Measurements from ENCODE around the gene PAK6.

The PAK6 gene

DNA sequence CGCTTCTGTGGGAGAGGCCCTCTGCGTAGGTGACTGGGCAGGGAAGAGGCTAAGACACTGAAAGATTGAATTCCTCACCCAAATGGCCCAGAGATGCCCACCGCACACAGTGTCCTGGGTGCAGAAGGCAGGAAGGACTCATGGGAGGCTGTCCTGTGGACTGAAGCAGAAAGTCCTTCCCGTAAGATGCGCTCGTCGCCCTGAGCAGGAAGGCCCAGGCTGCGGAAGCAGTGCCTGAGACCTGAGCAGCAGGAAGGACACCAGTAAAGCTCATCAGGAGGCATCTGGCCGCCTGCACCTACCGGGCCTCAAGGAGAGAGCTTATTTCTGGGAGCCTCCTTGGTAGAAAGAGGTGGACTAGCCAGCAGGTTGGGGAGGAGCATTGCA lies 3.3 kb downstream of the PAK6 start:
- no peak for DNase-seq

- DNase-seq: no peak
Observed at GRCh38 chr15:40242601-40243000, 3.7 kb downstream of the PAK6 start.

DNA sequence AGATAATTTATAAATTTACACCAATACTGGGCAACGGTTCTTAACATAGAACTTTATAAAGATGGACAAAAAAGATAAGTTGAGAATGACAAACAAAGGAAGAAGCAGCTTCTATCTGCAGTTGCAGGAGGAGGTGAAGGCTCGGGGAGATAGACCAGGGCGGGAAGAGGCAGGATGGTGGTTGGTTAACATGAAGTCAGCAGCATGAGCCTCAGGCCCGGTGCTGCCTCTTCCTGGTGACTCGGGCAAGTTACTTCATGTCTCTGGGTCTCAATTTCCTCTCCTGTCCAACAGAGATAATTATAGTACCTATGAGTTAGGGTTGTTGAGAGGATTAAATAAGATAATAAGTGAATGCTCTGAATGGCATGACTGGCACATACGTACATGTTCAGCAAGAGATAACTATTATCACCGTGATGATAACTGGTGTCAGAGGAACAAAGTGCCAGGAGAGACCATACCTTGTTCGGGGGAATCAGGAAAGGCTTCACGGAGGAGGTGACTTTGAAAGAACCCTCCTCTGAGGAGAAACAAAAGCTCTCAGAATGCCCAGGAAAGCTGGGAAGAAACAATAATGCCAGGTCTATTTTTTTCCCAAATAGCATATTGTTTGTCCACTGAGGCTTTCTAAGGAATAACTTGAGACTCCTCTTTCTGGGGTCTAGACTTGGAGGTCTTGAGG lies 4.4 kb downstream of the PAK6 start:
- no peak for DNase-seq

DNA sequence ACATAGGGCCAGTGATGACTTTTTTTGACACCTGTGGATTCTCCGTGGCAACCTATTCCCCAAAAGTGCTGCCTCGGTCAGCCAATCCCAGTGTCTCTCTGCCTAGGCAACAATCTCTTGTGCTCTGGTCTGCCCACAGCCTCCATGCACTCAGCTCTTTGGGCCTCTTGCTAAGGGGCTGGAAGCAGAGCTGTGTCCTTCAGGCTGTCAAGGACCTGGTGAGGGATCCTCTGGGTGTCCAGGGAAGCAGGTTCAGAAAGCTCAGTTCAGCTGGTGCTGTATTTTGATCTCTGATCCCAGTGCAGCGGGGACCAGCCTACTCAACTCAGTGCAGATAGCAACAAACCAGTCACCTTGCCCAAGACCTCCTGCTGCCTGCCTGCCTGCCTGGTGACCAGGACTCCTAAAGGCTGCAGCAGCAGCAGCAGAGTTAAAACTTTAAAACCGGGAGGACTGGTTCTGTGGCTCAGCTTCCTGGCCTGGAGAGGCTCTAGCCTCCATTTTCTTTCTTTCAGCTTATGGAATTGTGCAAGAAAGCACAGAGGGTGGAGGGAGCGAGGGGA lies 6.2 kb downstream of the PAK6 start:
- no peak for DNase-seq

GRCh38 chr15:40245666-40246450 lies 7.0 kb downstream of the PAK6 start:
- DNase-seq: no peak

- no peak for DNase-seq
Observed at GRCh38 chr15:40246496-40247280, 7.8 kb downstream of the PAK6 start.

- no peak for DNase-seq
Observed at GRCh38 chr15:40247406-40247971, 8.6 kb downstream of the PAK6 start.

DNA sequence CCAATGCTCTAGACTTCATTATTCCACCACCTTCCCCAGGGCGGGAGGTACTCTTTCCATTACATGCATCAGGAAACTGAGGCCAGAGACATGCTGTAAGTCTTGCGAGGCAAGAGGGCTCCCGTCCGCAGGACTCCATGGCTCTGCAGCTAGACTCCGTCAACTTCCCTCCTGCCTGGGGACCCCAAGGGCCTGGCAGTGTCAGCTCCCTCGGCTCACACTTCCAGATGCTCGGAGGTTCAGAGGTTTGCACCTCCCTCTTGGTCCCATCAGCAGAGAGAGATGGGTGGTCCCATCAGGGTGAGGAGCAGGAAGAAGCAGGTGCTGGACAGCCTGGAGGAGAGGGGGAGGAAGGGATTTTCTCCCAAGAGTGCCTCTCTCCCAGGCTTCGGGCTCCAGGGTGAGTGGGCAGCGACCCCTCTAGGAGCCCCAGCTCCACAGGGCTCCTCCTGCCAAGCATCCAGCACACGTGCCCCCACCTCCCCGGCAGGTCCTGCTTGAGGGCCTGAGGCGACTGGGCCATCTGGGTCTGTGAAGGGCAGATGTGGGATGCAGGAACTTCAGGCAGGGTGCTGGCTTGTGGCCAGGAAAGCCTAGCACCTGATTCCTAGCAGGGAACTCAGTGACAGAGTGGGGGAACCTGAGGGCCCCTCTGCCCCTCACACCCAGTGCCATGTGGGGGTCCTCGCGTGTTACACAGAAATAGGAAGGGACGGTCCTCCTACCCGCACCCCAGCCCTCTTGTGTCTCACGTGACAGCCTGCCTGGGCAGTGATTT lies 9.3 kb downstream of the PAK6 start:
- no peak for DNase-seq

DNA sequence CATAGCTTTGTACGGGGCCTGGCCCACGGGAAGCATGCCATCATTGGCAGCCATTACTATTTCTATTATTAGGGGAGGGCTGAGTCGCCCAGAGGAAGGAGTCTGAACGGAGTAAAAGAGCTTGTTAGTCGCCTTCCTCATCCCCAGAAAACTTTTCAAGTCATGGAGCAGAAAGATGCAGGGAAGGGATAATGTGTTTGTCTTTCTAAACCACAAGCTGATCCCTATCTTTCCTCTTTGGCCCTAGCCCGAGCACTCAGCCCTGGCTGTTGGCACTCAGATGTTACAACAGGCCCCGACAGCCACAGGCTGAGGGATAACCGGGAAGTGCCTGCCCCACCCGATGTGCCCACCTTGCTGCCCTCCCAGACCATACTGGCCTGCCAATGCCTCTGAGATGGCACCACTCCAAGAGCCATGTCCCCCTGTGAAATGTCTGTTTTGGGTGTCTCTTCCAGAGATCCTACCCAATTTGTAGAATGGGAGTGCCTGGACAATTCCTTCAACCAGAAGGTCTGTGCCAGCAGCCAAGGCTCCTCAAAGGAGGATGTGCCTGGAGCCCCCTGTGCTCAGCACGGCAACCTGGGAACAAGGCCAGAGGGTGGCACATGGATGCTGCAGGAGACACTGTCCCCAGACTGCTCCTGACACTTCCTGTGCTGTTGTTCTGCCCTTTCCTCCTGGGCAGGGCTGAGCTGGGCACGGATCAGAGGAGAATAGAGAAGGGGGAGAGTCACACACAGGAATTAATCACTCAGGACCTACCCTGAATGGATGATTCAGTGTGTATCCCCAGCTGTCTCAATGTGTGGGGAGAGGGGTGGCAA lies 10.8 kb downstream of the PAK6 start:
- no peak for DNase-seq

DNA sequence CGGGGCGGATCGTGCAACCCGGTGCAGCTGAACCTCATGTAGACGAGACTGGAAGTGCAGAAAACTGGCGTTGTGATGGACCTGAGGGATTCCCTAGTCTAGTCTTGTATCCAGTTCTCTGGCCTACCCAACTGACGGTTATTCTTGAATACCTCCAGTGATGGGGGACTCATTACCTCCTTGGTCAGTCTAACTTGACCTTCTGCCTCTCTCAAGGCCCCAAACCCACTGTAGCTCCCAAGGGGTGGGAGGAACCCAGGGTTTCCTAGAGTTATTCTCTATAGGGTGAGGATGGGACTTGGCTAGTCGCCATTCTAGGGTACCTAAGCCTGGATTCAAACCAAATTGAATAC lies 11.4 kb downstream of the PAK6 start:
- no peak for DNase-seq

DNA sequence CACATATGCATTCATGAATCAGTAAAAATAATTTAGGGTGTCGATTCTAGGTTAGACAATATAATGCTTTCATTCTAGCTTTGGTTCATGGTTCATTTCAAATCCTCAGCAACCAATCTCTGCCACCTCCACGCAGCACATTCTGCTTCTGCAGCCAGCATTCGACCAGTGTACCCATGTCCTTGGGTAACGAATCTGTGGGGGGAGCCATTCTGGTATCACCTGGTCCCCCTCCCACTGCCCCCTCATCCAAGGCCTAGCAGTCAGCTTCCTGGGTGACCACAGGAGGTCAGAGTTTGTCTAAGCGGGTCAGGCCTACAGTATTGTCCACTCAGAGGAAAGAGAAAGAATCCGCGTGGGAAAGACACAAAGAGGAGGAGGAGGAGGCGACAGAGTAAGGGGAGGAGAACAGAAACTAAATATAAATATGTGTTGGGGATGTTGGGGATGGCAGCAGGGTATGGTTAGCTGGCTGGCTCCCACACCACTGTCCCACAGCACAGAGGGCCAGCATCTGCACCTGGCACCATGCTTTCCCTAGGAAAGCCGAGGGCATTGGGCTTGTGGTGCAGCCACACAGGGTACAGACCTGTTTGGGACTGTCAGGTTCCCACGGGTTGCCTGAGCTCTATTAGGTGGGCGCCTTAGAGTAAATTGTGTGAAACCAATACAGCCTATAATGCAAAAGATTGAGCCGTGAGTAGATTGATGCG lies 12.1 kb downstream of the PAK6 start:
- no peak for DNase-seq

- DNase-seq: no peak
Observed at GRCh38 chr15:40251486-40252140, 12.8 kb downstream of the PAK6 start.

DNA sequence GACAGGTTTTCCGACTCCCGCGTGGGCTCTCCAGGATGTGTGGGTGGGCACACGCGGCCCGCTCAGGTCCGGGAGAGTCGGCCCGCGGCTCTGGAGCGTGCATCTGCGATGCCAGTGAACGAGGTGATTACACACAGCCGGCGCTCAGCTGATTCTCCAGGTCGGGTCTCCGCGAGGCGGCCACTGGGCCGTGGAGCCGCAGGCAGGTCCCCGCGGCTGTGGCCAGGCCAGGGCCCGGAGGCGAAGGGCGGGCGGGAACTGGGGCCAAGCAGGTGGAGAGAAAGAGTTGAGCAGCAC lies 13.2 kb downstream of the PAK6 start:
- DNase-seq: no peak

DNA sequence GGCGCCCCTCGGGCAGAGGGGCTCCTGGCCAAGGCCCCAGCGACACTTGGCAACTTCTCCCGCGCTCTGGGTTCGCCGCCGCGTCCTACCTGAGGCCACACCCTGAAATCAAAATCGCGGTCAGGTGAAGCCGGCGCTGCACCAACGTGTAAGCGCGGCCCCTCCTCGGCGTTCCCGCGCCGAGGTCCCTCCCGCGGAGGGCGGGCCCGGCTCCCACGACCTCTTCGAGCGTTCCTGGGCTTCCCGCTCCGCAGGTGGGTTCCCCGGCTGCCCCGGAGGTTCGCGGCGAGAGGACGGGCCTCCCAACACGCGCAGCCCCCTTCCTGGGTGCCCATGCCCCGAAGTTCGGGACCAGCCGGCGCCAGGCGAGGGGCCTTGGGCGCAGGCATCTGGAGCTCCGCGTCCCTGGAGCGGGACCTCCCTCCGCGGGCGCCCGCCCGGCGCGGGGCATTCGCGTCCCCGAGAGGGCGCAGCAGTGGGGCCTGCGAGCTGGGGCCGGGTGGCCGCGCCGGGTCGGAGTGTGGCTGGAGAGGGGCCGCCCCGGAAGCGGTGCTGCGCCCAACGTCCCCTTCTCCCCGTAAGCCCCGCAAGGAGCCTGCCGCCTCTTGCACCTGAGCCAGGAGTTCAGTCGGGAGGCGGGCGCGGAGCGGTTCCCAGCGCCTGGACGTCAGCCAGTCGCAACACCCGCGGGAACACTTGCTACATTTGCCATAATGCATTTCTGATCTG lies 13.7 kb downstream of the PAK6 start:
- DNase-seq: no peak

- DNase-seq: no peak
Observed at GRCh38 chr15:40253167-40253790, 14.4 kb downstream of the PAK6 start.

- no peak for DNase-seq
Observed at GRCh38 chr15:40254452-40254851, 15.6 kb downstream of the PAK6 start.

- DNase-seq: no peak
Observed at GRCh38 chr15:40255033-40255432, 16.2 kb downstream of the PAK6 start.

DNA sequence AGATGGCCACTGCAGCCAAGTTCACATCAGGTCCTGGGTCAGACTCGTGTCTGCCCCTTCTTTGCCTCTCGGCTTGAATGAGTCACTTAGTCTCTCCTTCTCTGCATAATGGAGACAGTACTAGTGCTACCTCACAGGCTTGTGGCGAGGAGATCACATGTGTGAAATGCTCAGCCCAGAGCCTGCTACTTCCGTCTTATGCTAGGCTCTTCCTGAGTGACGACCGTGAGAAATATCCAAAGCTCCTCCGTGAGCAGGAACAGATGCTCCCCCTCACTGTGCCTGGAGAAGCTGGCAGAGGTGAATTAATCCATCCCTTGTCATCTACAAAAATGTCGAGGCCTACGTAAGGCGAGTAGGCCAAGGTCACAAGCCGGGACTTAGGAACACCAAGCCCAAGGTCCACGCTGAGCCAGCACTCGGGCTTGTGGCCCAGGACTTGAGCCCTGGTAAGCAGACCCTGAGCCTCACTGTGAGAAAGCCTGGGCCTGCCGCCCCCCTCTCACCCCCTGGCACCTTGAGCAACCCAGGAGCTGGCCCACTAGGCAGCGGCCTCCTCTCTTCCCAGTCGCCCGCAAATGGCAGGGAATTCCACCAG lies 17.9 kb downstream of the PAK6 start:
- no peak for DNase-seq
